ENCODE data around the gene WDR77.

Gene WDR77

DNA sequence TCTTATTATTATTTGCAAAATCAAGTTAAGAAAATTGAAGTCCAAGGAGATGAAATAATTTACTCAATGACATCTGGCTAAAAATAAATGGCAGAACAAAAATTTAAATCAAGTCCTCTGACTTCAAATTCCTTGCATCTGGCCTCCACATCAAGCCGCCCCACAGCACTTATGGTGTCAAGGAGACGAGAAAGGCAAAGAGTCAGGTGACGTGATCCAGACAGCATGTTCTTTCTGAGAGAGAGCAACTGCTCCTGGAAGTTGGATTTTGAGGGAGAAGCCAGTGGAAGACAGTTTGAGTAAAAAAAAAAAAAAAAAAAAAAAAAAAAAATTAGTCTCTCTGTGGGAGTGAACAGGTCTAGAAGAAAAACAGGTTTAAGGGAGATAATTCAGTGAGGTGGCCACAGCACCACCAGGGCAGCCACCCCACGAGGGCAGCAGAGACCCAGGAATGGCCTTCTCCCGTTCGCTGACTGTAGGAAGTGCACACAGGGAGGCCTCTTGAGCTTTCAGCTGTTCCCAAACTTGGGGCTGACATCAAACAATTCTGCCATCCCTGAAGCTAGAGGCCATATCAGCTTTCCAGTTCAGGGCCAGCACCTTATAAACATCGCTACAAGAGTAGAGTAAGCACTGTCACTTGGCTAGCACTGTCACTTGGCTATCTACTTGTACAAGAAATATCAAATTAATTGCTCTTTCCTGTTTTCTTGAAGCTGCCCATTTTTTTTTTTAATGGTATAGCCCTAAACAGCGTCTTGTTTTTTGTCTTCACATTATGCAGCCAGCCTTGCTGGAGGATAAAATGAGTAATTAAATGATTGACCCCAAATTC is 32.5 kb upstream of the WDR77 start:
- TF ChIP-seq, protein P1, sequence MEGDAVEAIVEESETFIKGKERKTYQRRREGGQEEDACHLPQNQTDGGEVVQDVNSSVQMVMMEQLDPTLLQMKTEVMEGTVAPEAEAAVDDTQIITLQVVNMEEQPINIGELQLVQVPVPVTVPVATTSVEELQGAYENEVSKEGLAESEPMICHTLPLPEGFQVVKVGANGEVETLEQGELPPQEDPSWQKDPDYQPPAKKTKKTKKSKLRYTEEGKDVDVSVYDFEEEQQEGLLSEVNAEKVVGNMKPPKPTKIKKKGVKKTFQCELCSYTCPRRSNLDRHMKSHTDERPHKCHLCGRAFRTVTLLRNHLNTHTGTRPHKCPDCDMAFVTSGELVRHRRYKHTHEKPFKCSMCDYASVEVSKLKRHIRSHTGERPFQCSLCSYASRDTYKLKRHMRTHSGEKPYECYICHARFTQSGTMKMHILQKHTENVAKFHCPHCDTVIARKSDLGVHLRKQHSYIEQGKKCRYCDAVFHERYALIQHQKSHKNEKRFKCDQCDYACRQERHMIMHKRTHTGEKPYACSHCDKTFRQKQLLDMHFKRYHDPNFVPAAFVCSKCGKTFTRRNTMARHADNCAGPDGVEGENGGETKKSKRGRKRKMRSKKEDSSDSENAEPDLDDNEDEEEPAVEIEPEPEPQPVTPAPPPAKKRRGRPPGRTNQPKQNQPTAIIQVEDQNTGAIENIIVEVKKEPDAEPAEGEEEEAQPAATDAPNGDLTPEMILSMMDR (IDR thresholded peaks at IDR 0.05; ENCODE audit: borderline replicate concordance, control extremely low read depth, extremely low read depth, insufficient read depth, missing control alignments), result peak; percentile 63
- peak; percentile 71 for DNase-seq (ENCODE audit: low spot score)
- in situ Hi-C loops (cut with MboI; ENCODE audit: low sequenced_read_pairs, unreplicated experiment), result no loop called here

- in situ Hi-C loops (cut with MboI; ENCODE audit: low sequenced_read_pairs, unreplicated experiment), result no loop called here
- DNase-seq (ENCODE audit: low spot score), result no peak
- TF ChIP-seq, protein P1 (IDR thresholded peaks at IDR 0.05; ENCODE audit: borderline replicate concordance, control extremely low read depth, extremely low read depth, insufficient read depth, missing control alignments), result no peak
Measured at GRCh38 chr1:111480674-111481073, 31.6 kb upstream of the WDR77 start.

DNA sequence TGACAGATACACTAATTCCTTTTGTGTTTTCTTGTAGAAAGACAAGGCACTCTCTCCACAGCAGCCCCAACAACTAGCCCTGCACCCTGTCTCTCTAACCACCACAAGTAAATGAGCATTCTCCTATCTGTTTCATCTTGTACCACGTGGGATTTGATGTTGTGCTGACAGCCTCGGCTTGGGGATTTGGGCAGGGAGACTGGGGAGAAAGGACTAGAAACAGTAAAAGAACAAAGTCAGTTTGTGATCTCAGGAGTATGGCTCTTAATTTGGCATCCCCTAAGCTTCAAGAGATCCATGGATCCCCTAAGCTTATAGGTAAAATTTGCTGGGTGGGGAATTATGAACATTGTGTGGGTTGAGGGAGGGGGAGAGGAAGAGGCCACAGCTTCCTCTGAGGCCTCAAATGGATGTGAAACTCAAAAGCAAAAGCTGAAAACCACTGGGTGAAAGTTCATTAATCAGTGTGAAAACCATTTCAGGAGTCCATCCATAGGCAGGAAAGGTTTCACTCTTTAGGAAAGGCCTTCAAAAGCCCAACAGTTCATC is 27.8 kb upstream of the WDR77 start:
- TF ChIP-seq, protein P1 (IDR thresholded peaks at IDR 0.05; ENCODE audit: borderline replicate concordance, control extremely low read depth, extremely low read depth, insufficient read depth, missing control alignments), result no peak
- in situ Hi-C loops (cut with MboI; ENCODE audit: low sequenced_read_pairs, unreplicated experiment), result no loop called here
- DNase-seq (ENCODE audit: low spot score), result peak; percentile 56

- TF ChIP-seq, protein P1 (IDR thresholded peaks at IDR 0.05; ENCODE audit: borderline replicate concordance, control extremely low read depth, extremely low read depth, insufficient read depth, missing control alignments), result no peak
- in situ Hi-C loops (cut with MboI; ENCODE audit: low sequenced_read_pairs, unreplicated experiment), result no loop called here
- DNase-seq (ENCODE audit: low spot score), result no peak
Measured at GRCh38 chr1:111476214-111476613, 27.2 kb upstream of the WDR77 start.

DNA sequence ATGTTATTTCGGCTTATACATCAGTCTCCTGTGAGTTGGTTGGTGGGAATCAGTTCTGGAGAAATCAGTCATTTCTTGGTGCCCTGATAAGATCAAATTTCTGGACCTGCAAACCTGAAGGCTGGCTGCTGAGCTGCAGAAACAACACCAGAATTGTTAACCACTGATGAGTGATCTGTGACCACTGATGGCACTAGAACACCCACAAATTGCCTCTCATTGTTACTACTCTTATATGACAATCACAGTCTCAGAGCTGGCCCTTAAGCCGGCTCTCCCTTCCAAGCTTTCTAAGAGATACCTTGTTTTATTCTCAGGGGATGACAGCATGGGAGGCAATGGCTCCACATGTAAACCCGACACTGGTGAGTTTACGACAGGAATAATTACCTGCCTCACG is 26.6 kb upstream of the WDR77 start:
- TF ChIP-seq, protein P1 (IDR thresholded peaks at IDR 0.05; ENCODE audit: borderline replicate concordance, control extremely low read depth, extremely low read depth, insufficient read depth, missing control alignments), result no peak
- no peak for DNase-seq (ENCODE audit: low spot score)
- in situ Hi-C loops (cut with MboI; ENCODE audit: low sequenced_read_pairs, unreplicated experiment), result no loop called here

GRCh38 chr1:111474521-111474920 is 25.5 kb upstream of the WDR77 start:
- in situ Hi-C loops (cut with MboI; ENCODE audit: low sequenced_read_pairs, unreplicated experiment), result no loop called here
- DNase-seq (ENCODE audit: low spot score), result no peak
- TF ChIP-seq, protein P1 (IDR thresholded peaks at IDR 0.05; ENCODE audit: borderline replicate concordance, control extremely low read depth, extremely low read depth, insufficient read depth, missing control alignments), result no peak
